Heart right ventricle (tissue), 16 donors: ENCODE measurements around the gene GPR146. TPM values are rescaled to one million over a fixed set of nuclear protein-coding genes. Genes with fewer than 3 reads are reported as not detected.
"Not testable (repeated sequence)": the region's sequence is repeated elsewhere in the genome, so short reads cannot be mapped to it uniquely, and the experiment has no call there.

Source experiments
- ATAC-seq, 8 donors: fragments of 200-7000 bp; cut with Tn5 transposase; one replicate each; pipeline ENCODE4 v1.9.1; 2020; ENCODE audit warnings: mild to moderate bottlenecking in 8 of 8, moderate library complexity in 8 of 8, moderate number of reproducible peaks in 1 of 8
- DNase-seq, 2 donors: peaks; one replicate each; pipeline ENCODE4 v3.0.0-alpha.2; 2020
- H3K27ac ChIP-seq, 10 donors: fragments of 200-600 bp; sonication (generic) in 2 of 10; one replicate each; pipeline versions ENCODE4 v1.5.0 to v1.8.0; 2020 to 2022; ENCODE audit warnings: mild to moderate bottlenecking in 3 of 10
- H3K27me3 ChIP-seq, 7 donors: fragments of 200-600 bp; one replicate each; pipeline ENCODE4 v1.8.0; 2021 to 2022; ENCODE audit warnings: mild to moderate bottlenecking in 2 of 7
- H3K36me3 ChIP-seq, 9 donors: fragments of 200-600 bp; sonication (generic) in 1 of 9; one replicate each; pipeline versions ENCODE4 v1.5.0 to v1.8.0; 2020 to 2022; ENCODE audit warnings: mild to moderate bottlenecking in 2 of 9
- H3K4me1 ChIP-seq, 9 donors: fragments of 200-600 bp; sonication (generic) in 1 of 9; one replicate each; pipeline versions ENCODE4 v1.5.0 to v1.8.0; 2020 to 2022; ENCODE audit warnings: mild to moderate bottlenecking in 4 of 9
- H3K4me3 ChIP-seq, 10 donors: fragments of 200-600 bp; sonication (generic) in 2 of 10; one replicate each; pipeline versions ENCODE4 v1.5.0 to v1.8.0; 2020 to 2022; ENCODE audit warnings: mild to moderate bottlenecking in 7 of 10, moderate library complexity in 2 of 10
- H3K9me3 ChIP-seq, 11 donors: fragments of 200-600 bp in 10 of 11; sonication (generic) in 2 of 11; one replicate each; pipeline versions ENCODE4 v1.5.0 to v1.8.0; 2013 to 2022; ENCODE audit warnings: mild to moderate bottlenecking in 2 of 11, control low read depth in 1 of 11, moderate library complexity in 1 of 11
- WGBS, 2 donors: extraction: QIAGEN DNeasy Blood & Tissue Kit; methylation state at CpG; one replicate each; pipeline ENCODE4 v1.1.7; 2013; ENCODE audit warnings: inconsistent platforms in 1 of 2; 5-methylcytosine and 5-hydroxymethylcytosine counted together
- intact Hi-C, 10 donors: fragments of 100-400 bp; cut with DNase I; formaldehyde crosslinking; loops; one replicate each; pipeline versions ENCODE4 v1.11.1 to v1.14.2; 2022
- polyA plus RNA-seq, 2 donors: library from polyadenylated mRNA; stranded (reverse); fragments of 200-250 nt; gene quantifications; one replicate each; pipeline ENCODE4 v1.2.3, GENCODE V29; 2013
- total RNA-seq, 10 donors: library from RNA; stranded (reverse); fragmentation: NEBNext Ultra II Directional in 3 of 10; extraction: Animal tissue kit (Norgen Biotek cat#: 25700) in 3 of 10; gene quantifications; one replicate each; pipeline versions ENCODE4 v1.2.1 to v1.2.4, GENCODE V29; 2021 to 2023
- TF ChIP-seq, protein P1 (sequence below), 9 donors: fragments of 200-600 bp; sonication (generic) in 2 of 9; IDR thresholded peaks; one replicate each; pipeline versions ENCODE4 v1.5.0 to v1.8.0; 2021 to 2022; ENCODE audit warnings: antibody characterized with exemption in 9 of 9, mild to moderate bottlenecking in 5 of 9, moderate library complexity in 1 of 9
- donor health status: Arrhythmogenic right ventricular cardiomyopathy.
- donor health status: ischemic (EF 13 %, LVEDD 7.1; RV severe dilation, severe dysfunction).
- donor health status: healthy with polysubstance abuse.
- donor health status: DM: no; HTN: yes; CAD: no.
- donor health status: DM: no; HTN: no; CAD: no.
- donor health status: ischemic (EF 25% LVEDD 6.9; RV normal size, moderate dysfunction).
- donor health status: ischemic (EF 25% LVEDD 5.7; RV mildly dilated, moderate dysfunction).
- donor health status: healthy.
- donor health status: DM: yes; HTN: yes; CAD: no.
- donor health status: Ischemic cardiomyopathy.
- donor health status: ischemic (EF 35%, LVEDD 5.7; RV mildly dilated, moderate dysfunction).
- donor health status: nonischemic (EF 11% LVEDD 7.7; RV severe dilation, severe dysfunction).
- donor health status: DM: yes; HTN: yes; CAD: no.
- donor health status: PGD.
- donor health status: ischemic (EF 29% LVEDD 5.4; RV normal size, mild dysfunction).
- donor health status: nonischemic (EF 23%, LVEDD 6.1; RV moderate dilation, normal function).

The GPR146 gene
- total and polyA plus RNA-seq, 12 donors, result 13.3 to 34.5 (median 22.7) TPM

DNA sequence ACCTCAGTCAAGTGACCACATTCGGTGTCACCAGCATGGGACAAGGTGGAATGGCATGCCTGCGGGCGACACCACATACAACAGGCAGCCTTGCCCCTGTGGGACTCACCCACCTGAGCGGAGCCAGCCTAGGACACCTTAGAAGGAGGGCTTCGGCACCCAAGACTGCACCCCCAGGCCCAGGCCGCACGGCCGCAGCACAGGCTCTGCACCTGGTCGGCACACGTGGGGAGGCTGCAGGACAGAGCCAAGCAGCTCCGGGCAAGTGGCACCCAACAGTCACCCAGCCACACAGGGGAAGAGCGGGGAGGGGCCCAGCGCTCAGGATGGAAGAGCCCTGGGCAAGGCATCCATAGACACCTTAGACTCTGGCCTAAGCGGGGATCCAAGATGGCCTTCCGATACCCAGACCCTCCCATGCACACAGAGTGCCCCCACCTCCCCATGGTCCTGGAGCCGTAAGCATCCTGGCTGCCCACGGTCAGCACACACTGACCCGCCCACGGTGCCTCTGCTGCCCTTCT is 27.4 kb downstream of the GPR146 start:
- no peaks in the 10 kb centered on the region for H3K27me3 ChIP-seq
- intact Hi-C loops, result no loop called here
- ATAC-seq (no peak), DNase-seq (no peak)
- H3K9me3 ChIP-seq, result no peaks in the 10 kb centered on the region
- TF ChIP-seq, protein P1, sequence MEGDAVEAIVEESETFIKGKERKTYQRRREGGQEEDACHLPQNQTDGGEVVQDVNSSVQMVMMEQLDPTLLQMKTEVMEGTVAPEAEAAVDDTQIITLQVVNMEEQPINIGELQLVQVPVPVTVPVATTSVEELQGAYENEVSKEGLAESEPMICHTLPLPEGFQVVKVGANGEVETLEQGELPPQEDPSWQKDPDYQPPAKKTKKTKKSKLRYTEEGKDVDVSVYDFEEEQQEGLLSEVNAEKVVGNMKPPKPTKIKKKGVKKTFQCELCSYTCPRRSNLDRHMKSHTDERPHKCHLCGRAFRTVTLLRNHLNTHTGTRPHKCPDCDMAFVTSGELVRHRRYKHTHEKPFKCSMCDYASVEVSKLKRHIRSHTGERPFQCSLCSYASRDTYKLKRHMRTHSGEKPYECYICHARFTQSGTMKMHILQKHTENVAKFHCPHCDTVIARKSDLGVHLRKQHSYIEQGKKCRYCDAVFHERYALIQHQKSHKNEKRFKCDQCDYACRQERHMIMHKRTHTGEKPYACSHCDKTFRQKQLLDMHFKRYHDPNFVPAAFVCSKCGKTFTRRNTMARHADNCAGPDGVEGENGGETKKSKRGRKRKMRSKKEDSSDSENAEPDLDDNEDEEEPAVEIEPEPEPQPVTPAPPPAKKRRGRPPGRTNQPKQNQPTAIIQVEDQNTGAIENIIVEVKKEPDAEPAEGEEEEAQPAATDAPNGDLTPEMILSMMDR (IDR thresholded peaks at IDR 0.05), result no peak
- 94 to 95% methylated on average over 19 of the region's 19 CpGs for WGBS, 2 donors
- peaks cover 0 to 11% (median 8%) of the 10 kb centered on the region in 9 donors for H3K4me1 ChIP-seq
- H3K27ac ChIP-seq, result no peak overlapping the region
- no peak overlapping the region for H3K4me3 ChIP-seq
- no peaks in the 10 kb centered on the region for H3K36me3 ChIP-seq

DNA sequence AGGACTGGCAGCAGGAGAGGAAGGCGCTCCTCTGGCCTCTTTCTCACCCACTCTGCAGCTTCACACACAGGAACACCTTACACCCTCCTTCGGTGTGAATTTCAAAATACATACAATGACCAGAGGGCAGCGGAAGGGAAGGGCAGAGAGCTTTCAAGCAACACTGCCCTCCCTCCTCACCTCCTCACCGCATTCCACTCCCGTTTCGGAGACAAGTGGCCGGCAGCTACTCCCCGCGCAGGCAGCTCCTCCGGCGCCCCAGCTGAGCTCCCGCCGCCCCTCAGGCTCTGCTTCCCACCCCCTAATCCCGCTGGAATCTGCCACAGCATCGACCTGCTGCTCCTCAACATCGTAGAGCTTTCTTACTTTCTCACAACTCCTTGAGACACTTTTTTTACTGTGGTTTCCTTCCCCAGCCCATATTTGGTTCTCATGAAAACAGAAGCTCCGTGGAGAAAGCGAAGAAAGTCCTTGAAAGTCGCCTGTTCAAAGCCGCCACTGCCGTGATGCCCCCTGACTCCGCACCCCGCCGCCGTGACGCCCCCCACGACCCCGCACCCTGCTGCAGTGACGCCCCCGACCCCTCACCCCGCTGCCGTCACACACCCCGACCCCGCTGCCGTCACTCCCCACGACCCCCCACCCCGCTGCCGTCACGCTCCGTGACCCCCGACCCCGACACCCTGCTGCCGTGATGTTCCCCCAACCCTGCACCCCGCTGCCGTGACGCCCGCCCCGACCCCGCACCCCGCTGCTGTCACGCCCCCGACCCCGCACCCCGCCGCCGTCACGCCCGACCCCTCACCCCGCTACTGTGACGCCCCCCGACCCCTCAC is 29.0 kb downstream of the GPR146 start:
- DNase-seq (no peak), ATAC-seq (no peak)
- intact Hi-C loops, result no loop called here
- TF ChIP-seq, protein P1 (IDR thresholded peaks at IDR 0.05), result no peak
- Histone ChIP-seq H3K9me3 (no peaks in the 10 kb centered on the region), H3K4me1 (peaks cover 0 to 20% (median 11%) of the 10 kb centered on the region in 9 donors), H3K4me3 (no peak overlapping the region), H3K36me3 (no peaks in the 10 kb centered on the region), H3K27ac (no peak overlapping the region), H3K27me3 (no peaks in the 10 kb centered on the region)
- 73 to 82% methylated on average over 34 to 56 of the region's 61 CpGs for WGBS, 2 donors

DNA sequence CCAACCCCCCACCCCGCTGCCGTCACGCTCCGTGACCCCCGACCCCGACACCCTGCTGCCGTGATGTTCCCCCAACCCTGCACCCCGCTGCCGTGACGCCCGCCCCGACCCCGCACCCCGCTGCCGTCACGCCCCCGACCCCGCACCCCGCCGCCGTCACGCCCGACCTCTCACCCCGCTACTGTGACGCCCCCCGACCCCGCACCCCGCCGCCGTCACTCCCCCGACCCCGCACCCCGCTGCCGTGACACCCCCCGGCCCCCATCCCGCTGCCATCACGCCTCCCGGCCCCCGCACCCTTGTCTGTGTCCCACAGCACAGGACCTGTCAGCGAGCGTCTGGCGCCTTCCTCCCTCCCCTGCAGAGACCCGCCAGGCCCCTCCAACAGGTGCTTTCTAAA is 29.7 kb downstream of the GPR146 start:
- H3K27me3 ChIP-seq, H3K4me3 ChIP-seq, H3K9me3 ChIP-seq, ATAC-seq, H3K27ac ChIP-seq, DNase-seq, intact Hi-C loops, H3K36me3 ChIP-seq: not testable (repeated sequence)
- WGBS, 2 donors, result 82 to 93% methylated on average over 9 to 43 of the region's 43 CpGs
- peaks cover 0 to 20% (median 11%) of the 10 kb centered on the region in 9 donors for H3K4me1 ChIP-seq

DNA sequence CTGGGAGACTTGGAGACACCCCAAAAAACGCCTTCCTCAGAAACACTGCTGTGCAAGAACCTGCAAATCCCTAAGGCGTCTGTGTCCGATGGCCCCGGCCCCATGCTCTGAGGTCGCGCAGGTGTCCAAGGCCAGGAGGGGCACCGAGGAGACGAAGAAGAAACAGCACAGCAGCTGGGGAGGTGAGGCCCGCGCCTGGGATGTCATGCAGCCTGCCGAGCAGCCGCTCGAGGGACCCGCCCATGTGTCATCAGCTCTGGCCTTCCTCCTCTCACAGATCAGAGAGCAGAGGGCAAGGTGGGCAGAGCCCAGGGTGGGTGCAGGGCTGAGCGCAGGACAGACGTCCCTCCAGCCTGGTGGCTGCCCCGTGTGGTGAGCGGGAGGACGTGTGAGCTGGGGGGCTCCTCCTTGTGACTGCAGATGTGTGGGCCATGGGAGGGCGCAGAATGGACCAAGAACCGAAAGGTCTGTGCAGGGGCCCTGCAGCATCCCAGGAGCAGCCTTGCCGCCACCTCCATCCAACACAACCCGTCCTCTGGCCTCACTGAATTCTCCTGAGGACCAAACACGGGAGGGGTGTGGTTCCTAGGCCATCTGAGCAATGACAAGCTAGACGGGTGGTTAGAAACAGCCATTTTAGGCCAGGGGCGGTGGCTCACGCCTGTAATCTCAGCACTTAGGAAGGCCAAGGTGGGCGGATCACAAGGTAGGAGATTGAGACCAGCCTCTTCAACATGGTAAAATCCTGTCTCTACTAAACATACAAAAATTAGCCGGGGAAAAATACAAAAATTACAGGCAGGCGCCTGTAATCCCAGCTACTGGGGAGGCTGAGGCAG is 30.5 kb downstream of the GPR146 start:
- Histone ChIP-seq H3K4me1 (peaks cover 0 to 20% (median 11%) of the 10 kb centered on the region in 9 donors), H3K36me3 (no peaks in the 10 kb centered on the region), H3K27me3 (no peaks in the 10 kb centered on the region), H3K4me3 (no peak overlapping the region), H3K27ac (no peak overlapping the region), H3K9me3 (no peaks in the 10 kb centered on the region)
- WGBS, 2 donors, result 89 to 90% methylated on average over 30 of the region's 30 CpGs
- TF ChIP-seq, protein P1 (IDR thresholded peaks at IDR 0.05), result no peak
- DNase-seq (no peak), ATAC-seq (no peak)
- intact Hi-C loops, result no loop called here
